Measurements from ENCODE around the gene DGKI. TPM values are rescaled to one million over a fixed set of nuclear protein-coding genes. Genes with fewer than 3 reads are reported as not detected.

The DGKI gene
- total RNA-seq, 1 donor from 2014 or later, result 1.3 TPM

DNA sequence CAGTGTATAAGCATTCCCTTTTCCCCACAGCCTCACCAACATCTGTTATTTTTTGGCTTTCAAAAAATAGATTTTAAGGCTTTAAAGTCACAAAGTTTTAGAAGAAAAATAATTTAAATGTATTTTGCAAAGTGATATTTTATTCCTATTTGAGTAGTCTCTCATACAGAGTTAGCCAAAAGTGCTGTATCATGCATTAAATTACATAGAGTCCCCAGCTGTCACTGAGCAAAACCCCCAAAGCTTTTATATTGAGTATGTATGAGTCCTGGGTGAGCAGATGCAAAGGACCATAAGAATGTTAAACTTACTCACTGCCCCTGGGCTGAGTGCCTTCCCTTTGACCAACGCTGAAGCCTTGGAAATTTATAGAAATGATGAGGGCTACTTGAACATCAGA is 432.9 kb downstream of the DGKI start:
- no peaks in the 10 kb centered on the region for H3K27me3 ChIP-seq (ENCODE audit: low read depth)
- no peak overlapping the region for H3K27ac ChIP-seq (replicated peaks)
- H3K36me3 ChIP-seq, result no peaks in the 10 kb centered on the region
- no peak overlapping the region for H3K4me3 ChIP-seq
- DNase-seq, result no peak
- H3K9me3 ChIP-seq (replicated peaks), result no peaks in the 10 kb centered on the region
- TF ChIP-seq, protein P1, sequence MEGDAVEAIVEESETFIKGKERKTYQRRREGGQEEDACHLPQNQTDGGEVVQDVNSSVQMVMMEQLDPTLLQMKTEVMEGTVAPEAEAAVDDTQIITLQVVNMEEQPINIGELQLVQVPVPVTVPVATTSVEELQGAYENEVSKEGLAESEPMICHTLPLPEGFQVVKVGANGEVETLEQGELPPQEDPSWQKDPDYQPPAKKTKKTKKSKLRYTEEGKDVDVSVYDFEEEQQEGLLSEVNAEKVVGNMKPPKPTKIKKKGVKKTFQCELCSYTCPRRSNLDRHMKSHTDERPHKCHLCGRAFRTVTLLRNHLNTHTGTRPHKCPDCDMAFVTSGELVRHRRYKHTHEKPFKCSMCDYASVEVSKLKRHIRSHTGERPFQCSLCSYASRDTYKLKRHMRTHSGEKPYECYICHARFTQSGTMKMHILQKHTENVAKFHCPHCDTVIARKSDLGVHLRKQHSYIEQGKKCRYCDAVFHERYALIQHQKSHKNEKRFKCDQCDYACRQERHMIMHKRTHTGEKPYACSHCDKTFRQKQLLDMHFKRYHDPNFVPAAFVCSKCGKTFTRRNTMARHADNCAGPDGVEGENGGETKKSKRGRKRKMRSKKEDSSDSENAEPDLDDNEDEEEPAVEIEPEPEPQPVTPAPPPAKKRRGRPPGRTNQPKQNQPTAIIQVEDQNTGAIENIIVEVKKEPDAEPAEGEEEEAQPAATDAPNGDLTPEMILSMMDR (IDR thresholded peaks at IDR 0.05; ENCODE audit: borderline replicate concordance), result no peak
- intact Hi-C loops (cut with micrococcal nuclease), result no loop called here
- no peaks in the 10 kb centered on the region for H3K4me1 ChIP-seq

DNA sequence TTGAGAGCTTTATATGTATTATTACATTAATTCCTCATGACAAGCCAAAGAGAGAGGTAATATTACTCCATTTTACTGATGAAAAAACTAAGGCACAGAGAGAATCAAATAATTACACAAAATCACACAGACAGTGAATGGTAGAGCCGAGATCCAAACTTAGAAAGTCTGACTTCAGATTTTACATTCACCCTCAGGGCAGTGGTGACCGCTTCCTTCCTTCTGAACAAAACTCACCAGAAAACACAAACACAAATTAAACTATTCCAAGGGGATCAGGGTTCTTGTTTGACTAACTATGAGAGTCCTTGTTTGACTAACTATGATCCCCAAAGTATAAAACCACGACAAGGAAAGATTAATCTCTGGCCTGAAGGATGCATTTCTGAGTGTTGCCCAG is 435.3 kb downstream of the DGKI start:
- DNase-seq, result no peak
- TF ChIP-seq, protein P1 (IDR thresholded peaks at IDR 0.05; ENCODE audit: borderline replicate concordance), result no peak
- Histone ChIP-seq H3K4me3 (no peak overlapping the region), H3K9me3 (replicated peaks) (no peaks in the 10 kb centered on the region), H3K27ac (replicated peaks) (no peak overlapping the region), H3K4me1 (no peaks in the 10 kb centered on the region), H3K27me3 (ENCODE audit: low read depth) (no peaks in the 10 kb centered on the region), H3K36me3 (no peaks in the 10 kb centered on the region)
- intact Hi-C loops (cut with micrococcal nuclease), result no loop called here

DNA sequence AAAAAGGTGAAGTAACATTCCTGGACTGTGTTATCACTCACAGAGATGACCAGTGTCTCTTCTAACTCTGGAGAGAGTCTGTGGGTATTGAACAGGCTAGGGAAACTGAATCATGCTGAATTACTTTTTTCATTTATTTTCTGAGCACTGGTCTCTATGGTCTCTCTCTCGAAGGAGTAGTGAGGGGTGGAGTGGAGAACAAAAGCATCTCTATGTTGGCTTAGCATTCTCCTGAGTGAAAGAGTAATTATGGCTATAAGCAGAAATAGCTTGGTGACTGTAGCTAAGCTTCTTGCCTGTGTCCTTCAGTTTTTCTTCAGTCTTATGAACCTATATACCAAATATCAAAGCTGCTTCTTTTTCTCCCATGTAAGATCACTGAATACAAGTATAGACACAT is 438.6 kb downstream of the DGKI start:
- TF ChIP-seq, protein P1 (IDR thresholded peaks at IDR 0.05; ENCODE audit: borderline replicate concordance), result no peak
- Histone ChIP-seq H3K27ac (replicated peaks) (no peak overlapping the region), H3K36me3 (no peaks in the 10 kb centered on the region), H3K4me3 (no peak overlapping the region), H3K9me3 (replicated peaks) (no peaks in the 10 kb centered on the region), H3K4me1 (no peaks in the 10 kb centered on the region), H3K27me3 (ENCODE audit: low read depth) (no peaks in the 10 kb centered on the region)
- DNase-seq, result no peak
- intact Hi-C loops (cut with micrococcal nuclease), result no loop called here

DNA sequence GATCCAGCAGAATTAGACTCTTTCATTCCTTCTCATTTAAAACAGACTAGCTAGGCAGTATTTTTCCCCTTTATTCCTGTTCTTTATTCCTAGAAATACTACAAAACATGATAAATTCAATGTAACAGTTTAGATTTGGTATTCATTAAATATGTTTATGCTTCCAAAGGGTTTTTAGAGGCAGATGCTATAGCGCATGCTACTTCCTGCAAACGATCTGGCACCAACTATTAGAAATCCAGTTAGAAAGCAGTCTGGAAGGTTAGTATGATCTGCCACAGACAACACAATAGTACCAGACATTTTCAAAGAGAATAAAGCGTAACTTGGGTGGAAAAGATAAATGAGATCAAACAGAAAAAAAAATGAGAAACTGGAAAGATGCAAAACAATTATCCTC is 439.7 kb downstream of the DGKI start:
- no peak overlapping the region for H3K4me3 ChIP-seq
- H3K9me3 ChIP-seq (replicated peaks), result no peaks in the 10 kb centered on the region
- H3K27ac ChIP-seq (replicated peaks), result no peak overlapping the region
- TF ChIP-seq, protein P1 (IDR thresholded peaks at IDR 0.05; ENCODE audit: borderline replicate concordance), result no peak
- intact Hi-C loops (cut with micrococcal nuclease), result no loop called here
- DNase-seq, result no peak
- no peaks in the 10 kb centered on the region for H3K36me3 ChIP-seq
- H3K27me3 ChIP-seq (ENCODE audit: low read depth), result no peaks in the 10 kb centered on the region
- no peaks in the 10 kb centered on the region for H3K4me1 ChIP-seq

DNA sequence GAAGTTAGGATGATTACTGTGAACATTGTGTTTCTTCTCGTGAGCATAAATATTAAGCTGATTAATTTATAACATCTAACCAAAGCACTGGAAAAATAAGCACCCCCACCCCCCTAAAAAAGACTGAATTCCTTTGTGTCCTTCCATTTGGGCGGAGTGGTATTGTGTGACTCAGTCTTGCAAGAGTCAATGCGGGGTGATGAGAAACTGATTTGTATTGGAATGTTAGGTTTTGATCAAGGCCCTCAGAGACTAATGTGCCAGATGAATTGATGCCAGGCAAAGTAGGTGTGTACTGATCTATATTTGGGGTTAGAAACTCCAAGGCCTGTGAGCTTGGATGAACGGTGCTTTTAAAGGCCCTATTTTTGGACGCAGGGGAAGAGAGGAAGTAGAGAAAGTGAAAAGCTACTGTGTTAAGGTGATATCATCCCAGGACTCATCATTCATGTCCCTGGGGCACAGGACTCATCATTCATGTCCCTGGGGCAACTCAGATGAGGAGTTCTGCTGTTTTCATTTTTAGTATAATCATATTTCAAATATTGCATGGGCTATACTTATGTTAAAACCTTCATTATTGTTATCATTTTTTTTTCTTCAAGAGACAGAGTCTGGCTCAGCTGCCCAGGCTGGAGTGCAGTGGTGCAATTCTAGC is 442.0 kb downstream of the DGKI start:
- no peaks in the 10 kb centered on the region for H3K4me1 ChIP-seq
- no peak for DNase-seq
- H3K27ac ChIP-seq (replicated peaks), result no peak overlapping the region
- intact Hi-C loops (cut with micrococcal nuclease), result no loop called here
- TF ChIP-seq, protein P1 (IDR thresholded peaks at IDR 0.05; ENCODE audit: borderline replicate concordance), result no peak
- no peak overlapping the region for H3K4me3 ChIP-seq
- H3K36me3 ChIP-seq, result no peaks in the 10 kb centered on the region
- H3K9me3 ChIP-seq (replicated peaks), result no peaks in the 10 kb centered on the region
- no peaks in the 10 kb centered on the region for H3K27me3 ChIP-seq (ENCODE audit: low read depth)

All from left ventricle myocardium inferior (tissue), 1 donor.